ENCODE measurements around the gene ZNF578. TPM values are rescaled to one million over a fixed set of nuclear protein-coding genes. Genes with fewer than 3 reads are reported as not detected.
"Not testable (repeated sequence)": the region's sequence is repeated elsewhere in the genome, so short reads cannot be mapped to it uniquely, and the experiment has no call there.

The ZNF578 gene
- total RNA-seq, 1 donor from 2014 or later = 0.56 TPM

DNA sequence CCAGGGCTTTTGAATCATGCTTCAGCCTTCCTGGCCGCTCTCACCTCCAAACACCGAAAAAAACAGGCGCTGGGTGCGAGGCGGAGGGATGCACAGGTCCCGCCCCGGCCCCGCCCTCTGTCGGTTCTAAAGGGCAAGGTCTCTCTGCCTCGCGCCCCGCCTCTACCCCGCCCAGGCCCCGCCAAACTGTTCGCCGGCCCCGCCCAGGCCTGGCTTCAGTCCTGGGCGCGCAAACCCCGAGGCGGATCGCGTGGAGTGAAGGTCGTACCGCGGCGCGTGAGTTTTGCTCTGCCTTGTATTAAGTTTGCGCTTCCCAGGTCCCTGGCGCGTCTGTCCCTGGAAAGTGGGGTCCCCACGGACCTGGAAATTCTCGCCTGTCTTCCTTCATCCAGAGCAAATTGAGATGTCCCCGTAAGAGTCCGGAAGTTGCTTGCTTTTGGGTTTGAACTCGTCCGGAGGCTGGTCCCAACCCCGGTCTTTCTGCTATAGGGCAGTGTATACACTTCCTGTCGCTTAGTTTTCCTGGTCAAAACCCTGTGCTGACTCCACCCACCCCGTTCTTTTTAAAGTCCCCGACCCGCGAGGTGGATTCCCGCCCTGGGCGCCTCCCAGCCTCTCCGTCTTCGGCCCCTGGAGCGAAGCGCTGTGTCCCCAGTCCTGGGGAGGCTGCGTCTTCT, 82.6 kb downstream of the ZNF578 start:
- H3K4me1 Mint-ChIP-seq = peaks cover 25% of the 10 kb centered on the region
- H3K9me3 Mint-ChIP-seq = no peaks in the 10 kb centered on the region
- no peaks in the 10 kb centered on the region for H3K27me3 Mint-ChIP-seq (ENCODE audit: low read depth)
- DNase-seq (ENCODE audit: low spot score in 2 of 2, unreplicated experiment in 2 of 2) = peak; percentile 76 to 78
- peak overlapping the region; percentile 90 for H3K27ac Mint-ChIP-seq
- peak; percentile 44 for TF ChIP-seq CTCF (IDR thresholded peaks at IDR 0.05; ENCODE audit: unreplicated experiment)
- H3K4me3 Mint-ChIP-seq = peak overlapping the region; percentile 84
- H3K36me3 Mint-ChIP-seq = peaks cover 2% of the 10 kb centered on the region

- DNase-seq (ENCODE audit: low spot score in 2 of 2, unreplicated experiment in 2 of 2) = no peak
- Mint-ChIP-seq H3K4me1 (peaks cover 25% of the 10 kb centered on the region), H3K9me3 (no peaks in the 10 kb centered on the region), H3K27ac (peak overlapping the region; percentile 90), H3K36me3 (peaks cover 2% of the 10 kb centered on the region), H3K4me3 (peak overlapping the region; percentile 84), H3K27me3 (ENCODE audit: low read depth) (no peaks in the 10 kb centered on the region)
- TF ChIP-seq CTCF (IDR thresholded peaks at IDR 0.05; ENCODE audit: unreplicated experiment) = no peak
Observed at GRCh38 chr19:52536448-52536800, 83.1 kb downstream of the ZNF578 start.

- peaks cover 20% of the 10 kb centered on the region for H3K4me1 Mint-ChIP-seq
- H3K36me3 Mint-ChIP-seq; H3K27me3 Mint-ChIP-seq (ENCODE audit: low read depth); DNase-seq (ENCODE audit: low spot score in 2 of 2, unreplicated experiment in 2 of 2); H3K4me3 Mint-ChIP-seq; H3K27ac Mint-ChIP-seq; H3K9me3 Mint-ChIP-seq: not testable (repeated sequence)
Observed at GRCh38 chr19:52538815-52539214, 85.5 kb downstream of the ZNF578 start.

DNA sequence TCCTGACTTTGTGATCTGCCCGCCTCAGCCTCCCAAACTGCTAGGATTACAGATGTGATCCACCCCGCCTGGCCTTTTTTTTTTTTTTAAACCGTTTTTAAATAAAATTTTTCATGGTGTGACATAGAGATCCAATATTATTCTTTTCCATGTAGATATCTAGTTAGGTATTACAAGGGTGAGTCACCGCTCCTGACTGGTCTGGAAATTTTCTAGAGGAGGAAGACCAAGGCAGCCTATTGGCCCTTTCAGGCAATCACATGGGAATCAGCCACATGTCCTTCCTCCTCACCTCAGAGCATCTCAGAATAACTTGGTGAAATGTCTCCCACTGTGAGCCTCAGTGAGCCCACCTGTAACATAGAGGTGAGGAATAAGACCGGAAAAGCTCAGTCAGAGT, 87.8 kb downstream of the ZNF578 start:
- H3K9me3 Mint-ChIP-seq; H3K27me3 Mint-ChIP-seq (ENCODE audit: low read depth); H3K27ac Mint-ChIP-seq; H3K4me3 Mint-ChIP-seq; DNase-seq (ENCODE audit: low spot score in 2 of 2, unreplicated experiment in 2 of 2); H3K4me1 Mint-ChIP-seq: not testable (repeated sequence)
- H3K36me3 Mint-ChIP-seq = peaks cover 16% of the 10 kb centered on the region

DNA sequence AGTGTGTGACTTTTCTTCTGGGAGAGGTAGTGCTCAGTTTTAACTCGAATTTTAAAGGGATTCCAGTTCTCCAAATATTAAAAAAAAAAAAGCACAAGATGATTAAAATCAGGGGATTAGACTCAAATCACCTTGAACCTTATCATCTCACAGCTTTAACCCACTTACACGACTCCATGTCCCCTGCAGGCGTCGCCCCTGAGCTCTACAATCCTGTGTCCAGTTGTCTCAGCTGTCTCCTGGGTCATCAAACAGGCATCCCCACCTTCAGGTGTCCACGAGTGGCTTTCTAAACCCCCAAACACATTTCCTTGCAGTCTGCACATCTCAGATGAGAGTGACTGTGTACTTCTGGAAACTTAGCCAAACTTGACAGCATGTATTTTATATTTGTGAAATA, 88.3 kb downstream of the ZNF578 start:
- peaks cover 2% of the 10 kb centered on the region for H3K4me1 Mint-ChIP-seq
- H3K27me3 Mint-ChIP-seq (ENCODE audit: low read depth) = no peaks in the 10 kb centered on the region
- TF ChIP-seq CTCF (IDR thresholded peaks at IDR 0.05; ENCODE audit: unreplicated experiment) = no peak
- no peak overlapping the region for H3K27ac Mint-ChIP-seq
- no peak overlapping the region for H3K4me3 Mint-ChIP-seq
- H3K36me3 Mint-ChIP-seq = peaks cover 19% of the 10 kb centered on the region
- DNase-seq (ENCODE audit: low spot score in 2 of 2, unreplicated experiment in 2 of 2) = no peak
- no peaks in the 10 kb centered on the region for H3K9me3 Mint-ChIP-seq

- not testable (repeated sequence) for H3K9me3 Mint-ChIP-seq; H3K4me1 Mint-ChIP-seq; DNase-seq (ENCODE audit: low spot score in 2 of 2, unreplicated experiment in 2 of 2); H3K4me3 Mint-ChIP-seq; H3K27me3 Mint-ChIP-seq (ENCODE audit: low read depth); H3K27ac Mint-ChIP-seq
- H3K36me3 Mint-ChIP-seq = peaks cover 24% of the 10 kb centered on the region
Observed at GRCh38 chr19:52542541-52542940, 89.2 kb downstream of the ZNF578 start.

DNA sequence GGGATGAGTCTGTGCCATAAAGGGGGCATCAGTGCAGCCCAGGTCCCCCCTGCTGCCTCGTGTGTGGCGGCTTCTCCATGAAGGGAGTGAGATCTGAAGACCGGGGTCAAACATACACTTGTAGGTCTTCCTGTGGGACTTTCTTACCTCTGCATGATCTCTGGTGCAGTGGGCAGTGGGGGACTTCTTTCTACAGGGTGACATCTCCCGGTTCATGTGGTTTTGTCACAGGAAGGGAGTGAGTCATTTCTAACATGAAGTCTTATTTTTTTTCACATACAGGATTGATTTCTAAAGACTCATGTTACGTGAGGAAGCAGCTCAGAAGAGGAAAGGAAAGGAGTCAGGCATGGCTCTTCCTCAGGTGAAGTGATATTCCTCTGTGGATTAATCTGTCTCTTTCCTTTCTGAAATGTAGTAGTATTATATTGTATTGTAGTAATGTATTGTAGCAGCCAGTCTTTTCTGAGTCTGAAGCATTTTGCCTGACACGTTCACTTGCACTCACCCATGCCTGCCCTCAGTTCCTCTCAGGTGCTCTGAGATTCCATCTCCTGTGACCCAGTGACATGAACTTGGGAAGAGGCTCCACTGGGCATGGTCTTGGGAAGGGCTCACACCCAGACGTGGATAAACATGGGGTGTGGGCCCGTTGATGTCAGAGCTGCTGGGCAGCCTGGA, 89.8 kb downstream of the ZNF578 start:
- TF ChIP-seq CTCF (IDR thresholded peaks at IDR 0.05; ENCODE audit: unreplicated experiment) = no peak
- Mint-ChIP-seq H3K27ac (no peak overlapping the region), H3K9me3 (no peaks in the 10 kb centered on the region), H3K4me1 (no peaks in the 10 kb centered on the region), H3K27me3 (ENCODE audit: low read depth) (no peaks in the 10 kb centered on the region), H3K36me3 (peaks cover 29% of the 10 kb centered on the region), H3K4me3 (no peak overlapping the region)
- no peak for DNase-seq (ENCODE audit: low spot score in 2 of 2, unreplicated experiment in 2 of 2)

All from mesothelial cell of epicardium (in vitro differentiated cells).